DMS79 treated with DMSO at 0.1 percent for 48 hours (cell line): ENCODE results near the gene TGIF2.

ENCODE experiments used
- DNase-seq: peaks from one replicate; lab custom pipeline; 2025; lab: John Stamatoyannopoulos, UW

Gene TGIF2

DNA sequence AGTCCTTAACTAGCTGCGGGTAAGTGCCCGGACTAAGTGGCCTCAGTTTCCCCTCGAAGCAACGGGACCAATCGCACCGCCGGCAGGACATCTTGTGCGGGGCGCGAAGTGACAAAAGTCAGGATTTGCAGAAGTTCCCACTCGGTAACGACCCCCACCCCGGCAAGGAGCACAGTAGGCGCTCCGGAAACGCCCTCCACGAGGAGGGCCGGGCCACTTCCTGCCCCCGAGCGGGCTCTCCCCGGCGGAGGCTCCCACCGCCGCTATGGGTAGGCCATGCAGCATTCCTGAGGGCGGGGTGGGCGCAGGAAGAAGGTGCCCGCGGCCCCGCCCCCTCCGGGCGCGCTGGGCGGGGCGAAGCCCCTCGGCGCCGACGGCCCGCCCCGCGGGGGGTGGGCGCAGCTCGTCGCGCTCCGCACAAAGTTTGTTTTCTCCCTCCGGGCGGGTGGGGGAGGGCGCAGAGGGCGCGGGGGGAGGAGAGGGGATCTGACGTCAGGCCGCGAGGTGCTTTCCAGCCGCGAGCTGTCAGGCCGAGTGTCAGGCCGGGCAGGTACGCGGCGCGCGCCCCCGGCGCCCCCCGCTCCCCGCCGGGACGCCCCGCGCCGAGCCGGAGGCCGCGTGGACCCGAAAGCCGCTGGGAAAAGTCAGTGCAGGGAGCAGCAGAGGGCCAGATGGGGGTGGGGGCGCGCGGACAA lies at the start of gene TGIF2:
TGIF2 (plus strand) TSS at position 495 of the 695 bp plus-strand sequence. CDS start 5,178 bp downstream, outside the sequence.
- no peak for DNase-seq

GRCh38 chr20:36525620-36526365 lies 47.6 kb upstream of the TGIF2 start:
- DNase-seq, result no peak

DNA sequence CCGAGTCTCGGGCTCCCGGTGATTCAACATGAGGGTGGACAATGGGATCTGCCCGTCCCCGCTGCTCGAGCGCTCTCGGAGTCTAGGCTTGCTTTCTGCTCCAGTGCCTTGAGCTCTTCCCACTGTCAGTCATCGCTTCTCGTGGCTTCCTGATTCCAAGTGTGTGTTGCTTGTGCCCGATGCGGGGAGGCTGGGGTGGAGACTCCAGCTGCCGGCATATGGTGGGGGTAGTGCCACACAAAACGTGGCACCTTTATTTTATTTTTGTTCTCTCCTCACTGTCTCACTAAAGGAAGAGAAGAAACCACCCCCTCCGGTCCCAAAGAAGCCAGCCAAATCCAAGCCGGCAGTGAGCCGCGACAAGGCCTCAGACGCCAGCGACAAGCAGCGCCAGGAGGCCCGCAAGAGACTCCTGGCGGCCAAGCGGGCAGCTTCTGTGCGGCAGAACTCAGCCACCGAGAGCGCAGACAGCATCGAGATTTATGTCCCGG lies 46.8 kb upstream of the TGIF2 start:
- DNase-seq, result no peak

GRCh38 chr20:36527331-36528125 lies 45.9 kb upstream of the TGIF2 start:
- DNase-seq, result no peak

DNA sequence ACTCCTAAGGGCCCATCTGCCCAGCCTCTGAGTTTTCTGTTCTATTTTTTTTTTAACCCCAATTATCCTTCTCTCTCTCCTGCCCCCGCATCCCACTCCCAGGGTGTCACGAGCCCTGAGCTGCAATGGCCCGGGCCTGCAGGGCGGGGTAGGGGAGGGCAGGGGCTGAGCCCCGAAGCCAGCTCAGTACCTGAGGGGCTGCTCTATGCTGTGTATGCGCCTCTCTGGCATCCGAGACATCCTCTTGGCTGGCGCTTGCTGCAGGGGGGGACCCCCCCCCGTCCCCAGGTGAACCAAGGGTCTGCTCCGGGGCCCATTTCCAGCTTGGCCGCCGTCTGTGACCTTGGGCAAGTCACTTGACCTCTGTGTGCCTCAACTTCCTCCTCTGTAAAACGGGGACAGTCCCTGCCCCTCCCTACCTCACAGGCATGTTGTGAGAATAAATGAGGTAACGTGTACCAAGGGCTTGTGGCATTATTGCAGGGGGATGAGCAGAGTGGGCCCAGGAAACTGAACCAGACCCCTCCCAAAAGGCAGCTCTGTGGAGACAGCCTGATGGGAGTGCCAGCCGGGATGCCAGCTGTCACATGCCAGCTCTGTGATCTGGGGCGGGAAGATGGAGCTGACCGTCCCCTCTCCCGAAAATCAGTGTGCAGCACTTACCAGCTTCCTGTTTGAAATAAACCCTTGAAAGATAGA lies 45.1 kb upstream of the TGIF2 start:
- DNase-seq, result no peak

- DNase-seq, result no peak
Observed at GRCh38 chr20:36528875-36529417, 44.5 kb upstream of the TGIF2 start.

DNA sequence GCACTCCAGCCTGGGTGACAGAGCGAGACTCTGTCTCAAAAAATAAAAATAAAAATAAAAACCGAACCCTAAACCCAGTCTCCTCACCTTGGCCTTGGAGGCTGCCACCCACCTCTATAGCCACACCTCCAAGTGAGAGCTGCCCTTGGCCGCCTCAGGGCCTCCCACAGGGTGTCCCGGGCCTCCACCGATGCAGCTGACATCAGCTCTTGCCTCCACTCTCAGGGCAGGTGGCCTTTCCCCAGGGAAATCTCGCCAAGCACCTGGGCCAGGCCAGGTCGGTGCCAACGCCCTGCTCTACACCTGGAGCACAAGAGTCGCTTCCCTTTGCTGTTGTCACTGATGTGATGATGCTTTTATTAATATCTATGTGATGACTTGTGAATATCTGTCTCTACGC lies 41.0 kb upstream of the TGIF2 start:
- DNase-seq, result peak; percentile 12

DNA sequence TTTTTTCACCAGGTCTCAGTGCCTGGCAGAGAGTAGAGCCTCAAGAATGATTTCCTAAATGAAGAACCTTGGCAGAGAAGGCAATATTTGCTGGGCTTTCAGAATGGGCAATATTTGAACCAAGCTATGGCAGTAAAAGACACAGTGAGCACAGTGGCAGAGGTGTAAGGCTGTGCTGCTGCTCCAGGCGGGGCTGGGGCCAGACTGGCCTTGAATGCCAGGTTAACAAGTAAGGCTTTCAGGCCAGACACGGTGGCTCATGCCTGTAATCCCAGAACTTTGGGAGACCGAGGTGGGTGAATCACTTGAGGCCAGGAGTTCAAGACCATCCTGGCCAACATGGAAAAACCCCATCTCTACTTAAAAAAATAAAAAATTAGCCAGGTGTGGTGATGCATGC lies 40.6 kb upstream of the TGIF2 start:
- no peak for DNase-seq

DNA sequence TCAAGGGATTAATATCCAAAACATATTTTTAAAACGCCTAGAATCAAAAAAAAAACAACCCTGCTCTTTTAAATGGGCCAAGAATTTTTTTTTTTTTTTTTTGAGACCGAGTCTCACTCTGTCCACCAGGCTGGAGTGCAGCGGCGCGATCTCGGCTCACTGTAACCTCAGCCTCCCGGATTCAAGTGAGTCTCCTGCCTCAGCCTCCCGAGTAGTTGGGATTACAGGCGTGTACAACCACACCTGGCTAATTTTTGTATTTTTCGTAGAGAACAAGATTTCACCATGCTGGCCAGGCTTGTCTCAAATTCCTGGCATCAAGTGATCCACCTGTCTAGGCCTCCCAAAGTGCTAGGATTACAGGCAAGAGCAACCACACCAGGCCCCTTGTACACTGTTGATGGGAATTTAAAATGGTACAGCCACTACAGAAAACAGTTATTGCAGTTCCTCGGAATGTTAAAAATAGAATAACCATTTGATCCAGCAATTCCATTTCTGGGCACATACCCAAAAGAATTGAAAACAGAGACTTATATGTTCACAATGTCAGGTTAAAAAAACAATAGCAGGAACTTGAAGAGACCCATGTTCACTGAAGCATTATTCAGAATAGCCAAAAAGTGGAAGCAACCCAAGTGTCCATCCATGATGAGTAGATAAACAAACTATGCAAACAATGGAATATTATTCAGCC lies 35.2 kb upstream of the TGIF2 start:
- DNase-seq, result no peak

- DNase-seq, result no peak
Observed at GRCh38 chr20:36540551-36541211, 32.7 kb upstream of the TGIF2 start.

- DNase-seq, result no peak
Observed at GRCh38 chr20:36541227-36541767, 32.1 kb upstream of the TGIF2 start, which contains the start of gene MYL9. Gene MYL9 (plus strand): TSS chr20:36541519. CDS start chr20:36544885, 3,366 bp downstream.

DNA sequence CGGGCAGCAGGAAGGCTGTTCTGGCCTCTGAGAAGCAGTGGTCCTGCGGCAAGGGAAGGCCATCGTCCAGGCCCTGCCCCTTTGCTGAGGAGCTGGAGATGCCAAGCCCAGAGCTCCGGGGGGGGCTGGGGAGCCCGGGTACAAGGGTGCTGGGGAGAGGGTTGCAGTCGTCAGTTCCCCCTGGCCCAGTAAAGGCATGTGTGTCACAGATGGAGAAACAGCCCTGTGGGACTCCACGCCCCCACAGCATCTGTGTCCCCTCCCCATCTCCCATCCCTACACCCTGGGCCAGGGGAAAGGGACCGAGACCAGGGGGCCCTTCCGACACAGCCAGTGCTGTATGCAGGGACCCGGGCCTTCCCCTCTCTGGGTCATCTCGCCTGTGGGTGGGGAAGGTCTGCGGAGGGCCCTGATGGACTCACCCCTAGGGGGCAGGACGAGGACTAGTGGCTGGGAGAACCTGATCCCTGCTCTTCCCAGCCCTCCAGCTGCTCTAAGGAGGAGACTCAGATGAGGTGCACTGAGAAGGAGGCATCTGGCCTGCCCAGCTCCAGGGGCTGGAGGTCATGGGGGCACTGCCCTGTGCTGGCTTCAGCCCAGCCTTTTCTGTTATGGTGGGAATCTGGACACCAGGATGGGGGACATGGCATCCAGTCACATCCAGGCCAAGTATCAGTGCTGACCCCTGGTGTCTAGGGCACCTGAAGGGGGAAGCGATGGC lies 31.5 kb upstream of the TGIF2 start:
- no peak for DNase-seq

GRCh38 chr20:36542516-36543183 lies 30.7 kb upstream of the TGIF2 start:
- no peak for DNase-seq

DNA sequence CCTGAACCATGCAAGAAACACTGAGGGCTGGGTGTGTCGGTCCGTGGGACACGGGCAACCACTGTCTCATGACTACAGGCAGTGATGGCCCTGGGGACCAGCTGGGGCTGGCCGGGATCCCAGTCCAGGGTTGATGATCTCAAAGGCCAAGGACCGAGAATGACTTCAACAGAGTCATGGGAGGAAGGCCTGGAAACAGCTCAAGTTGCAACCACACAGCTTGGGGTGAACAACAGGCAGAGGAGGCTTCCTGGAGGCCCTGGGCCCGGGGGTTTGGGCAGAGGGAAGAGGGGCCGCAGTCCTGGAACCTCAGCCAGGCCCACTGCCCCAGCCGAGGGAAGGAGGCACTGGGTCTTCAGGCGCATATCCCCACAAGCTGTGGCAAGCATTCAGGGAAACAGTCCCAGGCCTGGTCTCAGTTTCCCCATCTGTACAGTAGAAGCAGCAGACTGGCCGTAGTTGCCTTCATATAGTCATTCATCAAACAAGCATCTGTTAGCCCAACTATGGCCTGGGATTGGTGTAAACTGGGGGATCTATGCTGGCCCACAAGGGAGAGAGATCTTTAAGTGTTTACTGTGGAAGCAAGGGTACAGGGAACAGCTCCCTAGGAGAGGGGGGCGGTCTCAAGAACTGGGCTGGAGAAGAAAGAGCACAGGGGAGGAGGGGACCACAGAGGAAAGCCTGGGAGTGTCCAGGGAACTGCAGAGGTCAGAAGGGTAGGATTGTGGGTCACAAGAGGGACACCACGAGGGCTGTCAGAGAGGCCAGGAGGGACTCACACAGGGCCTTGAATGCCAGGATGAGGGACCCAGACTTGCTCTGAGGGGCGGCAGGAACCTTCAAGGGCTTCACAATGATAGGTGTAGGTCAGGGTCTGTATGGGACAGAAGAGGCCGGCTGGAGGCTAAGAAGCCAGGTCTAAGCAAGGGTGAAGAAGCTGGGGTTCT lies 29.9 kb upstream of the TGIF2 start:
- no peak for DNase-seq

GRCh38 chr20:36544134-36545018 lies 29.0 kb upstream of the TGIF2 start:
- DNase-seq, result peak; percentile 18

- no peak for DNase-seq
Observed at GRCh38 chr20:36546111-36546736, 27.2 kb upstream of the TGIF2 start.
